Osteoblast (primary cell): ENCODE data around the gene BIN2. TPM values are rescaled to one million over a fixed set of nuclear protein-coding genes. Genes with fewer than 3 reads are reported as not detected.
A peak's percentile ranks its signal among the peaks of the same experiment; 100 is the strongest.

Experiments used
- DNase-seq: peaks from one replicate; pipeline ENCODE4 v3.0.0; 2011; ENCODE audit warnings: low spot score, mixed read lengths; ENCODE audit not compliant: insufficient read length; ENCODE audit errors: missing footprints
- H2AFZ ChIP-seq: 2 replicates; pipeline ENCODE4 v1.6.0; 2011; ENCODE audit warnings: mild to moderate bottlenecking, low read length
- H3K27ac ChIP-seq: 2 replicates; pipeline ENCODE4 v1.5.1; 2011; ENCODE audit warnings: mild to moderate bottlenecking, low read depth, low read length, moderate library complexity
- H3K27me3 ChIP-seq: 2 replicates; pipeline ENCODE4 v1.6.0; 2012; ENCODE audit warnings: mild to moderate bottlenecking, control low read depth, inconsistent platforms, low read length, moderate library complexity; ENCODE audit not compliant: insufficient read depth
- H3K36me3 ChIP-seq: 2 replicates; pipeline ENCODE4 v1.5.1; 2011; ENCODE audit warnings: mild to moderate bottlenecking, low read length, control low read depth, moderate library complexity; ENCODE audit not compliant: insufficient read depth
- H3K4me1 ChIP-seq: 2 replicates; pipeline ENCODE4 v1.5.1; 2011; ENCODE audit warnings: mild to moderate bottlenecking, low read length, control low read depth, moderate library complexity; ENCODE audit not compliant: insufficient read depth
- H3K4me2 ChIP-seq: 2 replicates; pipeline ENCODE4 v1.6.0; 2011; ENCODE audit warnings: mild to moderate bottlenecking, low read length; ENCODE audit not compliant: insufficient read depth
- H3K4me3 ChIP-seq: fragments of 200-600 bp; sonication (generic); 3 replicates; pipeline ENCODE4 v1.5.1; 2012; ENCODE audit warnings: mild to moderate bottlenecking, low read length, inconsistent platforms; ENCODE audit not compliant: insufficient read depth
- H3K79me2 ChIP-seq: 2 replicates; pipeline ENCODE4 v1.6.0; 2012; ENCODE audit warnings: mild to moderate bottlenecking, low read length, control low read depth, inconsistent platforms; ENCODE audit not compliant: insufficient read depth
- H3K9me3 ChIP-seq: 2 replicates; pipeline ENCODE4 v1.5.1; 2011; ENCODE audit warnings: low read depth, low read length, control low read depth
- H4K20me1 ChIP-seq: 2 replicates; pipeline ENCODE4 v1.6.0; 2012; ENCODE audit warnings: mild to moderate bottlenecking, low read length, control low read depth; ENCODE audit not compliant: insufficient read depth
- total RNA-seq: library from RNA; depleted of rRNA; stranded (reverse); fragments of >200 nt; gene quantifications from 2 replicates; pipeline ENCODE4 v1.2.3, GENCODE V29; 2012
- TF ChIP-seq, protein P1 (sequence below): IDR thresholded peaks from 2 replicates; pipeline ENCODE4 v1.5.1; 2011; ENCODE audit warnings: mild to moderate bottlenecking, low read depth, low read length, moderate library complexity; ENCODE audit errors: extremely low read depth

Gene BIN2
- total RNA-seq: under 0.01 TPM in 1 of 2 replicates, not detected in the other

DNA sequence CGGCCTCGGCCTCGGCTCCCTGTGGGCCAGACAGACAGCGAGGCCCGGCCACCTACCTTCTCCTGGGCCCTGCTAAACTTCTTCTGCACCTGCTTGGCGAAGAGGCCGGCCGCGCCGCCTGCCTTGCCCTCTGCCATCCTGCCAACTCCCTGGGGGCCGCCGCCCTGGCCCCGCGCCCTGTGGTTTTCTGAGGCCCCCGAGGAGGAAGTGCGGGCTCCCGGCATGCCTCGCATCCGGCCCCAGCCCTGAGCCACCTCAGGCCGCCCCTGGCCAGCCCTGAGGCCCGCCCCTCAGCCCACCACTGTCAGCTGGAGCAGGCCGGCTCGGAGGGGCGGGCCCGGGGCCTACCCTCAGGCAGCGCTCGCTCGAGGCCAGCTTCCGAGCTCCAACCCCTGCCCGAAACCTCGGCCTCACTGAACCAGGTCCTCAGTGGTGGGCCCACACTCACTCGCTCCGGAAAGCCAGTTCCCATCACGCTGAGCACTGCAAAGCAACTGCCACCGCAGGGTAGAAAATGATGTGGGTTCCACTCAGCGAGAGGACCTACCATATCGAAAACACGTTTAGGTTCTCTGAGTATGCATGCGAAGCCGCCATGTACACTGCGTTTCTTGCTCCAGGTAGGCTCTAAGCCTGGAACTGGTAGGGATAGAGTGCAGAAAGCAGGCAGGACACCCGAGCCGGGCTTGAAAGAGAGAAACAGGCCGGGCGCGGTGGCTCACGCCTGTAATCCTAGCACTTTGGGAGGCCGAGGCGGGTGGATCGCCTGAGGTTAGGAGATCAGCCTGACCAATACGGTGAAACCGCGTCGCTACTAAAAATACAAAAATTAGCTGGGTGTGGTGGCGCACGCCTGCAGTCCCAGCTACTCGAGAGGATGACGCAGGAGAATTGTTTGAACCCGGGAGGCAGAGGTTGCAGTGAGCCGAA is at the start of gene BIN2:
TSS of gene BIN2 (minus strand) at position 209 of the 930 bp plus-strand sequence. CDS start at position 137, 72 bp downstream.
- H3K9me3 ChIP-seq: no peaks in the 10 kb centered on the region
- no peak within 1 kb of the TSS for H3K27ac ChIP-seq
- no peak within 1 kb of the TSS for H2AFZ ChIP-seq
- H3K4me3 ChIP-seq: no peak within 1 kb of the TSS
- H3K79me2 ChIP-seq: no peaks in the 10 kb centered on the region
- H3K36me3 ChIP-seq: no peaks in the 10 kb centered on the region
- H3K27me3 ChIP-seq: no peaks in the 10 kb centered on the region
- H4K20me1 ChIP-seq: no peaks in the 10 kb centered on the region
- DNase-seq: peak; percentile 60
- H3K4me2 ChIP-seq: no peak within 1 kb of the TSS
- TF ChIP-seq, protein P1, sequence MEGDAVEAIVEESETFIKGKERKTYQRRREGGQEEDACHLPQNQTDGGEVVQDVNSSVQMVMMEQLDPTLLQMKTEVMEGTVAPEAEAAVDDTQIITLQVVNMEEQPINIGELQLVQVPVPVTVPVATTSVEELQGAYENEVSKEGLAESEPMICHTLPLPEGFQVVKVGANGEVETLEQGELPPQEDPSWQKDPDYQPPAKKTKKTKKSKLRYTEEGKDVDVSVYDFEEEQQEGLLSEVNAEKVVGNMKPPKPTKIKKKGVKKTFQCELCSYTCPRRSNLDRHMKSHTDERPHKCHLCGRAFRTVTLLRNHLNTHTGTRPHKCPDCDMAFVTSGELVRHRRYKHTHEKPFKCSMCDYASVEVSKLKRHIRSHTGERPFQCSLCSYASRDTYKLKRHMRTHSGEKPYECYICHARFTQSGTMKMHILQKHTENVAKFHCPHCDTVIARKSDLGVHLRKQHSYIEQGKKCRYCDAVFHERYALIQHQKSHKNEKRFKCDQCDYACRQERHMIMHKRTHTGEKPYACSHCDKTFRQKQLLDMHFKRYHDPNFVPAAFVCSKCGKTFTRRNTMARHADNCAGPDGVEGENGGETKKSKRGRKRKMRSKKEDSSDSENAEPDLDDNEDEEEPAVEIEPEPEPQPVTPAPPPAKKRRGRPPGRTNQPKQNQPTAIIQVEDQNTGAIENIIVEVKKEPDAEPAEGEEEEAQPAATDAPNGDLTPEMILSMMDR: no peak
- H3K4me1 ChIP-seq: peaks cover 19% of the 10 kb centered on the region

DNA sequence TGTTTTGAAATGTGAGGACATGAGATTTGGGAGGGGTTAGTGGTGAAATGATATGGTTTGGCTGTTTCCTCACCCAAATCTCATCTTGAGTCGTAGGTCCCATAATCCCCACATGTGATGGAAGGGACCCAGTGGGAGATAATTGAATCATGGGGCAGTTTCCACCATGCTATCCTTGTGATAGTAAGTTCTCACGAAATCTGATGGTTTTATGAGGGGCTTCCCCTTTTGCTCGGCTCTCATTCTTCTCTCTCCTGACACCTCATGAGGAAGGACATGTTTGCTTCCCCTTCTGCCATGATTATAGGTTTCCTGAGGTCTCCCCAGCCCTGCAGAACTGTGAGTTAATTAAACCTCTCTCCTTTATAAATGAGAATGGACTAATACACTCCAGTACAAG is 49.2 kb upstream of the BIN2 start:
- H3K79me2 ChIP-seq: no peaks in the 10 kb centered on the region
- H2AFZ ChIP-seq: no peak overlapping the region
- H3K4me3 ChIP-seq: no peak overlapping the region
- TF ChIP-seq, protein P1: no peak
- H3K9me3 ChIP-seq: no peaks in the 10 kb centered on the region
- H3K27ac ChIP-seq: no peak overlapping the region
- H3K4me1 ChIP-seq: peaks cover 30% of the 10 kb centered on the region
- no peaks in the 10 kb centered on the region for H4K20me1 ChIP-seq
- no peaks in the 10 kb centered on the region for H3K27me3 ChIP-seq
- H3K4me2 ChIP-seq: no peak overlapping the region
- DNase-seq: no peak
- no peaks in the 10 kb centered on the region for H3K36me3 ChIP-seq

DNA sequence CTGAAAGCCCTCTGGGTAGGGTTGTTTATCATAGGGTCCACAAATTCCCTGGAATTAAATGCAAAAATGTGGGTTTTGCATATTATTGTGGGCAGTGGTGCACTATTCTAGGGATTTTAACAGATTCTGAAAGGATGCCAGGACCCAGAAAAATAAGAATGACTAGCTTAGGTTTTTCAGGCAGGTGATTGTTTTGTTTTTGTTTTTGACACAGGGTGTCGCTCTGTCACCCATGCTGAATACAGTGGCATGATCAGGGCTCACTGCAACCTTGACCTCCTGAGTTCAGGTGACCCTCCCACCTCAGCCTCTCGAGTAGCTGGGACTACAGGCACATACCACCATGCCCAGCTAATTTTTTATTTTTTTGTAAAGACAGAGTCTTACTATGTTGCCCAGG is 48.0 kb upstream of the BIN2 start:
- Histone ChIP-seq H4K20me1 (no peaks in the 10 kb centered on the region), H3K27me3 (no peaks in the 10 kb centered on the region), H3K9me3 (no peaks in the 10 kb centered on the region), H2AFZ (peak overlapping the region; percentile 64), H3K4me2 (peak overlapping the region; percentile 49), H3K27ac (peak overlapping the region; percentile 68), H3K36me3 (no peaks in the 10 kb centered on the region), H3K79me2 (no peaks in the 10 kb centered on the region), H3K4me3 (no peak overlapping the region), H3K4me1 (peaks cover 30% of the 10 kb centered on the region)
- TF ChIP-seq, protein P1: no peak
- DNase-seq: no peak

DNA sequence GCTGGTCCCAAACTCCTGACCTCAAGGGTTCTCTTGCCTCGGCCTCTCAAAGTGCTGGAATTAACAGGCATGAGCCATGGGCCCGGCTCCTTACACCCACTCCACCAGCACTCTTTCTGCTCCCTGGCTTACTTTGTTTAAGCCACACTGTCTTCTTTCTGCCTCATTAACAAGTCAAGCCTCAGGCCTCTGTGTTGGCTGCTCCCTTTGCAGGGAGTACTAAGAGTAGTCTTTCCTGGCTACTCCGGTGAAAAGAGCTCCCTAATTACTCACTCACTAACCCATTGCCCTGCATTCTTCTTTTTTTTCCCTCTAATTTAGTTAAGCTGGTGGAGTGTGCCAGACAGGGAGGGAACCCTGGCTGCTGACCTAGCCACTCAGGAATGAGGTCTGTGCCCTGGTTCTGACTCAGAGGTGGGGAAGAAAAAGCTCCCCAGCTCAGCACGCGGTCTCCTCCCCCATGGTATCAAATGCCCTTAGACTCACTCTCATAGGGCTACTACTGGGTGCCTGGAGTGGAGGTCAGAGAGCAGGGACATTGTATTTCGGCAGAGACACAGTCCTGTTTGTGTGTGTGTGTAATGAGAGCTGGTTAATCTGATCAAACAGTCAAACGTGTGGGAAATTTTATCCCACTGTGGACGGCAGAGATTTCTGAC is 47.5 kb upstream of the BIN2 start:
- peak overlapping the region; percentile 49 for H3K4me2 ChIP-seq
- no peaks in the 10 kb centered on the region for H3K79me2 ChIP-seq
- peak; percentile 98 for DNase-seq
- peaks cover 30% of the 10 kb centered on the region for H3K4me1 ChIP-seq
- peak overlapping the region; percentile 68 for H3K27ac ChIP-seq
- no peaks in the 10 kb centered on the region for H3K9me3 ChIP-seq
- H4K20me1 ChIP-seq: no peaks in the 10 kb centered on the region
- peak overlapping the region; percentile 78 for H2AFZ ChIP-seq
- no peak overlapping the region for H3K4me3 ChIP-seq
- no peaks in the 10 kb centered on the region for H3K27me3 ChIP-seq
- TF ChIP-seq, protein P1: no peak
- no peaks in the 10 kb centered on the region for H3K36me3 ChIP-seq
